ENCODE data around the gene CLBA1.

DNA sequence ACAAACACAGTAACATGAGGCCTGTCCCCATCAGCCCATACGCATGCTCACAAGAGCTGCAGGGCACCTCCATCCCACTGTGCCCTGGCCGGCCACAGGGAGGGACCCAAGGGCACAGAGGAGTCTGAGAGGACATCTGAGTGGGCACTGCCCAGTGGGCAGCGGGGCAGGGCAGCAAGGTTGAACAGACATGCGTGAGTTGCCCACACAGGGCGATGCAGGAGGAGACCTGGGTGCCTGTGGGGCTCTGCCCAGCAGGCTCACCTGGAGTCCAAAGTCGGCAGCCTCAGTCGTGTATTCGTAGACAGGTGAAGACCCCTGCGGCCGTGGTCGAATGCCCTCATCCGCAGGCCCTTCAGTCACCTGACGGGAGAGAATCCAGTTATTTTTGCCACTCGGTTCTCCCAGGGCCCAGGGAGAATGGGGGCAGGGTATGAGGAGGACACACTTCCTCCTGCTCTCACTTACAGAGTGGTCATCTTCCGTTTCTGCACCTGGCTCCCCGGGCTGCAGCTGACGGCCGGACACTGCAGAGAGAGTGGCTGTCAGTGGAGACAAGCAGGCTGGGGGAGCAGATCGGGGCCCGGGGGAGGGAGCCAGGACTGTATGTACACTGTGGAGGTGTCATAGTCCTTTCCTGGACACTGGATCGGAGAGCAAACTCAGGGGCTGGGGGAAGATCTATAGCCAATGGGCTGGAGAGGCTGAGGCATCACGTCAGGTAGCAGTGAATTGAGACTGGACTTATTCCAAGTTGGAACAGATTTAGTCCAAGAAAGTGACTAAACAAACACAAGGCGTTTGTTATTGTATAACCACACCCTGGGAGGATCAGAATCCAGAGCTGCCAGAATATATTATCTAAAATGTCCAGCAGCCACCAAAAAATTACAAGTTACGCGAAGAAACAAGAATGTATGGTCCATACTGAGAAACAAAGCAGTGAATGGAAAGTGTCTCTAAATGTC lies 28.2 kb upstream of the CLBA1 start:
- TF ChIP-seq, protein P1, sequence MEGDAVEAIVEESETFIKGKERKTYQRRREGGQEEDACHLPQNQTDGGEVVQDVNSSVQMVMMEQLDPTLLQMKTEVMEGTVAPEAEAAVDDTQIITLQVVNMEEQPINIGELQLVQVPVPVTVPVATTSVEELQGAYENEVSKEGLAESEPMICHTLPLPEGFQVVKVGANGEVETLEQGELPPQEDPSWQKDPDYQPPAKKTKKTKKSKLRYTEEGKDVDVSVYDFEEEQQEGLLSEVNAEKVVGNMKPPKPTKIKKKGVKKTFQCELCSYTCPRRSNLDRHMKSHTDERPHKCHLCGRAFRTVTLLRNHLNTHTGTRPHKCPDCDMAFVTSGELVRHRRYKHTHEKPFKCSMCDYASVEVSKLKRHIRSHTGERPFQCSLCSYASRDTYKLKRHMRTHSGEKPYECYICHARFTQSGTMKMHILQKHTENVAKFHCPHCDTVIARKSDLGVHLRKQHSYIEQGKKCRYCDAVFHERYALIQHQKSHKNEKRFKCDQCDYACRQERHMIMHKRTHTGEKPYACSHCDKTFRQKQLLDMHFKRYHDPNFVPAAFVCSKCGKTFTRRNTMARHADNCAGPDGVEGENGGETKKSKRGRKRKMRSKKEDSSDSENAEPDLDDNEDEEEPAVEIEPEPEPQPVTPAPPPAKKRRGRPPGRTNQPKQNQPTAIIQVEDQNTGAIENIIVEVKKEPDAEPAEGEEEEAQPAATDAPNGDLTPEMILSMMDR (IDR thresholded peaks at IDR 0.05), result no peak
- TF ChIP-seq POLR2A (IDR thresholded peaks at IDR 0.05), result no peak

All from heart left ventricle (tissue), 13 donors.